Coronary artery (tissue), 2 donors: ENCODE results near the gene ISYNA1.

ENCODE experiments used
- DNase-seq: peaks from one replicate; pipeline ENCODE4 v3.0.0-alpha.2; 2017; ENCODE audit warnings: low spot score
- H3K27ac ChIP-seq, 2 donors: fragments of 200-600 bp; sonication (generic); one replicate each; pipeline ENCODE4 v1.5.1; 2016 to 2019
- H3K4me3 ChIP-seq: fragments of 200-600 bp; sonication (generic); 2 replicates; pipeline ENCODE4 v1.5.1; 2016; ENCODE audit warnings: mild to moderate bottlenecking, moderate library complexity
- TF ChIP-seq, protein P1 (sequence below): fragments of 200-600 bp; sonication (generic); IDR thresholded peaks from one replicate; pipeline ENCODE4 v1.5.1; 2019; ENCODE audit warnings: antibody characterized with exemption

ISYNA1 gene

DNA sequence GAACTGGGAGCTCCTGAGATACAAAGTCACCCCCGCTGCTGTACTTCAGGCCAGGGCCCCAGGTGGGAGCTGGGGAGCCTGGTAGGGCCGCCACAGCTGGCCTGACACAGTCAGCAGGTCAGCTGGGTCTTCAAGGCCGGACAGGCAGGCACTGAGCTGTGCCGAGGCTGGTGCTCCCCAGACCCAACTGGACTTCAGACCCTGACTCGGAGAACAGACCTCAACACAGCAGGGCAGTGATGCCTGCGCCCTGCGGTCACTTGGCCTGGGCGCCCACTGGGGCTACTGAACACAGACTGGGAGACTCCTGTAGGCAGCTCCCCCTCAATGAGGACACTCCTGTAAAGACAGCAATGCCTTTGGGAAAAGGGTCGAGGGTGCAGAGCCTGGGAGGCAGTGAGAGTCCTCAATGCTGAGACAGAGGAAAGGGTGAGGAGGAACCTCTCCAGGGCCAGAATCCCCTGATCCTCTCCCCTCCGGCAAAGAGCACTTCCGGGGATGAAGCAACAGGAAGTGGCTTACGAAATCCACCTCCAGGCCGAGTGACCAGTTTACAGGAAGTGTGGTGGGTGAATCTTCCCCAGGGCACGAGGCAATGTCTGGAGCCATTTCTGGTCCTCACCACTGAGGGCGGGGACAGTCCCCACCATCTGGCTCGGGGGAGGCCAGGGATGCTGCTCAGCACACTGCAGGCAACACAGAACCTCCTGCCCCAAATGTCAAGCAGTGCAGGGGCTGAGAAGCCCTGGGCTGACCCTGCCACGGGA is 40.8 kb upstream of the ISYNA1 start:
- Histone ChIP-seq H3K4me3 (peak overlapping the region; percentile 12), H3K27ac (peak overlapping the region; percentile 16 to 89)
- TF ChIP-seq, protein P1, sequence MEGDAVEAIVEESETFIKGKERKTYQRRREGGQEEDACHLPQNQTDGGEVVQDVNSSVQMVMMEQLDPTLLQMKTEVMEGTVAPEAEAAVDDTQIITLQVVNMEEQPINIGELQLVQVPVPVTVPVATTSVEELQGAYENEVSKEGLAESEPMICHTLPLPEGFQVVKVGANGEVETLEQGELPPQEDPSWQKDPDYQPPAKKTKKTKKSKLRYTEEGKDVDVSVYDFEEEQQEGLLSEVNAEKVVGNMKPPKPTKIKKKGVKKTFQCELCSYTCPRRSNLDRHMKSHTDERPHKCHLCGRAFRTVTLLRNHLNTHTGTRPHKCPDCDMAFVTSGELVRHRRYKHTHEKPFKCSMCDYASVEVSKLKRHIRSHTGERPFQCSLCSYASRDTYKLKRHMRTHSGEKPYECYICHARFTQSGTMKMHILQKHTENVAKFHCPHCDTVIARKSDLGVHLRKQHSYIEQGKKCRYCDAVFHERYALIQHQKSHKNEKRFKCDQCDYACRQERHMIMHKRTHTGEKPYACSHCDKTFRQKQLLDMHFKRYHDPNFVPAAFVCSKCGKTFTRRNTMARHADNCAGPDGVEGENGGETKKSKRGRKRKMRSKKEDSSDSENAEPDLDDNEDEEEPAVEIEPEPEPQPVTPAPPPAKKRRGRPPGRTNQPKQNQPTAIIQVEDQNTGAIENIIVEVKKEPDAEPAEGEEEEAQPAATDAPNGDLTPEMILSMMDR, result no peak
- DNase-seq, result no peak

DNA sequence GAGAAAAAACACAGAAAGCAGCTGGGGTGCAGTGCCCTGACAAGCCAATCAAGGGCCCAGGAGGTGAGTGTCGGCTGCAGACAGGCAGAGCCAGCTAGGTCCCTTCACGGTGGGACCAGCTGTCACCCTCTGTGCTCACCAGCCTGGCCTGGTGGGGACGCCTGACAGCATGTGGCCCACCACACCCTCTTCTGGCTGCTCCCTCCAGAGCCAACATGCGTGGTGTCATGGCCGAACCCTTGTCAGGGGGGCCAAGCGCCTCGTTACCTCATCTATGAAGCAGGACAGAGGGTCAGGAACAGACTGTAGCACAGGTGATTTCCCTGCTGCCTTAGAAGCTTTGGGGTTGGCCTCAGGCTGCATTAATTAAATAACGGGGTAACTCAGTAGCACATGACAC is 40.0 kb upstream of the ISYNA1 start:
- TF ChIP-seq, protein P1, result no peak
- no peak for DNase-seq
- Histone ChIP-seq H3K27ac (peak overlapping the region in 1 of 2 donors; percentile 89), H3K4me3 (no peak overlapping the region)

DNA sequence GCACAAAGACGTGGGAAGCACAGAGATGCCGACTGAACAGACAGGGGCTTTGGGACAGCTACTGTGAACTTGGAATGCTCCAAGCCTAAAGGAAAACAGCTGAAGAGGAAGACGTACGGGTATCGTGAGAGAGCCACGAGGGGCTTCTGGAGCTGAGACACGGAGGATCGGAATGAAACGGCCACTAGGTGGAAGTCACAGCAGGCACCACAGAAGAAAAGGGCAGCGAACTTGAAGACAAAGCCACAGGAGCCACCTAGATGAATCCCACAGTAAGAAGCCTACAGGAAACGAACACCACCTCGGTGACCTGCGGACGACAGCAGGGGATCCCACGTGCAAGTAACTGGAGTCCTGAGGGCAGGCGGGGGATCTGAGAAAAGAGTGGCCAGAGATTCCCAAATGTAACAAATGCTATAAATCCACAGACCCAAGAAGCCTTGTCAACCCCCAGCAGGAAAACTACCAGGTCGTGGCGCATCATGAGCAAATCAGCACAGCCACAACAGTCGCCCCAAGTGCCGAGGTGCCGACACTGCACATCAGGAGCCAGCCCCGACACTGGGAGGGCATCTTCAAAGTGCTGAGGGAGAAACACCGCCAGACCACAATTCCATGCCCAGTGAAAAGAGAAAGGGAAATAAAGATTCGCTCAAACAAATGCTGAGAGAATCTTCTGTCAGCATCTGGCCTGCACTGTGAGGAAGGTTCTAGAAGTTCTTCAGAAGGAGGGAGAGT is 39.3 kb upstream of the ISYNA1 start:
- H3K27ac ChIP-seq, result peak overlapping the region in 1 of 2 donors; percentile 89
- H3K4me3 ChIP-seq, result no peak overlapping the region
- TF ChIP-seq, protein P1, result no peak

DNA sequence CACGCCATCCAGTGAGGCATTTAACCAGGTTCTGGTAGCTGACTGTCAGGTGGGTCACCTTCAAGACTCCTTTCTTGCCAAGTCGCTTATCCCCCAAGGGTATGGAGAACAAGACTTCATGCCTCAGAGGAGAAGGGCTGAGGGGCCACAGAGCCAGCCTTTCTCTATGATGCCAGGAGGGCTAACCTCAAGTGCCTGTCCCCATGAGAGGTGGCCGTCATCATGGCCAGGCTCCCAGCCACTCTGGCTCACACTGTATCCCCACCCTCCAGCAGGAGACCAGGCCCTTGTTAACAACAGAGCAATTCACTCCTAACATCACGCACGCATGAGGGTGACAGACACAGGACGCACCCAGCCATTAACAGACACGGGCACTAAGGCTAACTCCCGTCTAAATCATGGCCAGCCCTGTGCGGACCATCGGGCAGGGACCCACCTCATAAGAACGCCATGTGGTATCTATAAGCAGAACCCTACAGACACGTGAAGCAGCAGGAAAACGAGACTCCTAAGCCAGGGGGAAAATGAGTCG is 38.6 kb upstream of the ISYNA1 start:
- DNase-seq, result no peak
- TF ChIP-seq, protein P1, result no peak
- no peak overlapping the region for H3K4me3 ChIP-seq
- H3K27ac ChIP-seq, result peak overlapping the region in 1 of 2 donors; percentile 89

More for the DNA sequence above, 39.3 kb upstream of the ISYNA1 start:
- DNase-seq, result no peak

DNA sequence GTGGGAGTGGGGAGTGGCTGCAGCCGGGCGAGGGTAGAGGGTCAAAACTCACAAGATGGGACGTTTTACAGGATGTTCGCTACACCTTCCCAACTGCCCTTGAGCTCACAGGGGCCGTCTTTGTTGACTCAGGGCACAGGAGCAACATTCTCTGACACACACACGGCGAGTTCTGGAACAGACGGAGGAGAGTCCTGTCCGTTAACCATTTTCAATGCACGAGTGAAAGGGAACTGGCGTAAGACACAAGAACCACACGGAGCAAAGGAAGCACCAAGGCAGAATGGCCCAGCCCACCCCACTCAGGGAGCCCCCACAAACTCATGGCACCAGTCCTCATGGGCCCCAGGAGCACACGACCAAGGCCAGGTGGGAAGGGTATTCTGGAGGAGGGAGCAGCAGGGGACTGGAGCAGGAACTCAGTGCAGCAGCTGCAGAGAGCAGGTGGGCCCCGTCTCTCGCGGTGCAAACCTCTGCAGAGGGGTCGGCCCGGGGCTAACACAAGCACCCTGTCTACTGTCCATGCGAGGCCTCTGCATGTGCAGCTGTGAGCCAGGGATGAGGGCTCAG is 37.9 kb upstream of the ISYNA1 start:
- Histone ChIP-seq H3K4me3 (no peak overlapping the region), H3K27ac (peak overlapping the region in 1 of 2 donors; percentile 89)
- TF ChIP-seq, protein P1, result no peak
- DNase-seq, result no peak

DNA sequence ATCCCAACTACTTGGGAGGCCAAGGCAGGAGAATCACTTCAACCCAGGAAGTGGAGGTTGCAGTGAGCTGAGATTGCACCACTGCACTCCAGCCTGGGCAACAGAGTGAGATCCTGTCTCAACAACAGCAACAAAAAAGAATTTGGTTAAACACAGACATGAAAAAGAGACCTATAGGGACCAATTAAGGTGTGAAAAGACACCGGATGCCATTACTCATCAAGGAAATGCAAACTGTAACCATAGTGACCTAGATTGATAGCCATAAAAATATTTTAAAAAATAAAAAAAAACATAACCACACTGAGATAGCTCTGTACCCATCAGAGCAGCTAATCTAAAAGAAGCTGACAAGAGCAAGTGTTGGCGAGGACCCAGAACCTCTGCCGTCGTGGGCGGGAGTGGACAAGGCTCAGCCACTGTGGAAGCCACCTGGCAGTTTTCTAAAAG is 37.1 kb upstream of the ISYNA1 start:
- no peak for DNase-seq
- Histone ChIP-seq H3K27ac (peak overlapping the region in 1 of 2 donors; percentile 23), H3K4me3 (no peak overlapping the region)
- TF ChIP-seq, protein P1, result no peak
